Measurements from ENCODE around the gene SYCP2.

SYCP2 gene

GRCh38 chr20:59936409-59936808 is 3.0 kb upstream of the SYCP2 start:
- H3K4me1 ChIP-seq (ENCODE audit: control insufficient read depth in 5 of 5, insufficient read depth in 5 of 5, low read length in 5 of 5), result peaks cover 15 to 66% (median 46%) of the 10 kb centered on the region in 5 donors
- H3K27ac ChIP-seq (ENCODE audit: low read depth, low read length), result no peak overlapping the region

GRCh38 chr20:59935457-59936185 is 2.2 kb upstream of the SYCP2 start:
- no peaks in the 10 kb centered on the region for H3K36me3 ChIP-seq (ENCODE audit: control insufficient read depth in 5 of 5, insufficient read depth in 5 of 5, low read length in 5 of 5)
- no peaks in the 10 kb centered on the region for H3K9me3 ChIP-seq (ENCODE audit: control insufficient read depth in 5 of 5, low read length in 5 of 5)
- no peak overlapping the region for H3K4me3 ChIP-seq (ENCODE audit: low read depth in 1 of 5, low read length in 5 of 5)
- no peak overlapping the region for H3K9ac ChIP-seq (ENCODE audit: low read length in 5 of 5)
- no peaks in the 10 kb centered on the region for H3K27me3 ChIP-seq (ENCODE audit: control insufficient read depth in 5 of 5, insufficient read depth in 4 of 5, low read length in 5 of 5)
- H3K27ac ChIP-seq (ENCODE audit: low read depth, low read length), result no peak overlapping the region
- peaks cover 12 to 58% (median 39%) of the 10 kb centered on the region in 5 donors for H3K4me1 ChIP-seq (ENCODE audit: control insufficient read depth in 5 of 5, insufficient read depth in 5 of 5, low read length in 5 of 5)

More at GRCh38 chr20:59936409-59936808, 3.0 kb upstream of the SYCP2 start:
- no peak overlapping the region for H3K4me3 ChIP-seq (ENCODE audit: low read depth in 1 of 5, low read length in 5 of 5)
- no peaks in the 10 kb centered on the region for H3K9me3 ChIP-seq (ENCODE audit: control insufficient read depth in 5 of 5, low read length in 5 of 5)
- H3K36me3 ChIP-seq (ENCODE audit: control insufficient read depth in 5 of 5, insufficient read depth in 5 of 5, low read length in 5 of 5), result no peaks in the 10 kb centered on the region
- no peak overlapping the region for H3K9ac ChIP-seq (ENCODE audit: low read length in 5 of 5)
- no peaks in the 10 kb centered on the region for H3K27me3 ChIP-seq (ENCODE audit: control insufficient read depth in 5 of 5, insufficient read depth in 4 of 5, low read length in 5 of 5)

DNA sequence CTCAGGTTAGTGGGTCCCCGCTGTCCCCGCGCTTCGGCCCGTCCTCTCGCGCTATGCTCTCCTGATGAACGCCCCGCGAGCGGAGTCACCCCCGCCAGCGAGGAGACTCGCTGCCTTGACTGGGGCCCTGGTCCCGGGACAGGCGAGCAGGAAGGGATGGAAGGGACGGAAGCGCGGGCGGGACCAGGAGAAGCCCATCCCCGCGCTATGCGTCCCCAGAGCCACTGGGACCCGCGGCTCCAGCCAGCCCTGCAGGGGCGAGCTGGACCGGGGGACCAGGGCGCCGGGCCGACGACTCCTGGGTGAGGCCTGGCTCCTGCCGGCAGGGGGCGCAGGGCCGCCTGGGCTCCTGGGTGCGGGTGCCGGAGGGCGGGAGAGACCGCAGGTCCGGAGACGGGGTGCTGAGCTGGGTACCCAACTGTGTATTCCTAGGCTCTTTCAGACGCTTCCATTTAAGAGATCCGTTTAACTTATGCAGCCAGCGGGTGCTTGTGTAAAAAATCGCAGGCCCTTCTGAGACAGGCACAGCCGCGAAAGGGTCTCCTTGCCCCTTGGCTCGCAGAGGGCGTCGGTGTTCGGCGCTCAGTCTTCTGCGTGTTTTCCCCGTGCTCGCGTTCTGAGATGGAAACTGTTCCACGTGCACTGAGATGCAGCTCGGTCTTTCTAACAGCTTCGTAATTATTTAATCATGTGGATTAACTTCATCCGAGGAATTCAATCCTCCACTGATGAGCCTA is 580 bp upstream of the SYCP2 start:
- H3K27ac ChIP-seq (ENCODE audit: low read depth, low read length), result peak overlapping the region; percentile 9
- H3K36me3 ChIP-seq (ENCODE audit: control insufficient read depth in 5 of 5, insufficient read depth in 5 of 5, low read length in 5 of 5), result no peaks in the 10 kb centered on the region
- no peaks in the 10 kb centered on the region for H3K9me3 ChIP-seq (ENCODE audit: control insufficient read depth in 5 of 5, low read length in 5 of 5)
- H3K4me1 ChIP-seq (ENCODE audit: control insufficient read depth in 5 of 5, insufficient read depth in 5 of 5, low read length in 5 of 5), result peaks cover 9 to 46% (median 32%) of the 10 kb centered on the region in 5 donors
- no peaks in the 10 kb centered on the region for H3K27me3 ChIP-seq (ENCODE audit: control insufficient read depth in 5 of 5, insufficient read depth in 4 of 5, low read length in 5 of 5)
- peak overlapping the region in 3 of 5 donors; percentile 48 to 57 (median 55) for H3K9ac ChIP-seq (ENCODE audit: low read length in 5 of 5)
- H3K4me3 ChIP-seq (ENCODE audit: low read depth in 1 of 5, low read length in 5 of 5), result peak overlapping the region; percentile 55 to 85 (median 71)

GRCh38 chr20:59932616-59933295 is 681 bp downstream of the SYCP2 start:
- no peaks in the 10 kb centered on the region for H3K9me3 ChIP-seq (ENCODE audit: control insufficient read depth in 5 of 5, low read length in 5 of 5)
- H3K4me1 ChIP-seq (ENCODE audit: control insufficient read depth in 5 of 5, insufficient read depth in 5 of 5, low read length in 5 of 5), result peaks cover 0 to 33% (median 19%) of the 10 kb centered on the region in 5 donors
- no peaks in the 10 kb centered on the region for H3K36me3 ChIP-seq (ENCODE audit: control insufficient read depth in 5 of 5, insufficient read depth in 5 of 5, low read length in 5 of 5)
- peak overlapping the region in 3 of 5 donors; percentile 55 to 85 (median 71) for H3K4me3 ChIP-seq (ENCODE audit: low read depth in 1 of 5, low read length in 5 of 5)
- no peaks in the 10 kb centered on the region for H3K27me3 ChIP-seq (ENCODE audit: control insufficient read depth in 5 of 5, insufficient read depth in 4 of 5, low read length in 5 of 5)
- H3K9ac ChIP-seq (ENCODE audit: low read length in 5 of 5), result no peak overlapping the region
- H3K27ac ChIP-seq (ENCODE audit: low read depth, low read length), result no peak overlapping the region

GRCh38 chr20:59931511-59932312 is 1.7 kb downstream of the SYCP2 start:
- no peaks in the 10 kb centered on the region for H3K27me3 ChIP-seq (ENCODE audit: control insufficient read depth in 5 of 5, insufficient read depth in 4 of 5, low read length in 5 of 5)
- H3K36me3 ChIP-seq (ENCODE audit: control insufficient read depth in 5 of 5, insufficient read depth in 5 of 5, low read length in 5 of 5), result no peaks in the 10 kb centered on the region
- no peaks in the 10 kb centered on the region for H3K9me3 ChIP-seq (ENCODE audit: control insufficient read depth in 5 of 5, low read length in 5 of 5)
- no peak overlapping the region for H3K4me3 ChIP-seq (ENCODE audit: low read depth in 1 of 5, low read length in 5 of 5)
- peaks cover 0 to 25% (median 10%) of the 10 kb centered on the region in 5 donors for H3K4me1 ChIP-seq (ENCODE audit: control insufficient read depth in 5 of 5, insufficient read depth in 5 of 5, low read length in 5 of 5)
- H3K9ac ChIP-seq (ENCODE audit: low read length in 5 of 5), result no peak overlapping the region
- no peak overlapping the region for H3K27ac ChIP-seq (ENCODE audit: low read depth, low read length)

- H3K27ac ChIP-seq (ENCODE audit: low read depth, low read length), result no peak overlapping the region
- no peaks in the 10 kb centered on the region for H3K36me3 ChIP-seq (ENCODE audit: control insufficient read depth in 5 of 5, insufficient read depth in 5 of 5, low read length in 5 of 5)
- no peaks in the 10 kb centered on the region for H3K27me3 ChIP-seq (ENCODE audit: control insufficient read depth in 5 of 5, insufficient read depth in 4 of 5, low read length in 5 of 5)
- H3K9me3 ChIP-seq (ENCODE audit: control insufficient read depth in 5 of 5, low read length in 5 of 5), result no peaks in the 10 kb centered on the region
- no peak overlapping the region for H3K9ac ChIP-seq (ENCODE audit: low read length in 5 of 5)
- H3K4me1 ChIP-seq (ENCODE audit: control insufficient read depth in 5 of 5, insufficient read depth in 5 of 5, low read length in 5 of 5), result no peaks in the 10 kb centered on the region
- no peak overlapping the region for H3K4me3 ChIP-seq (ENCODE audit: low read depth in 1 of 5, low read length in 5 of 5)
Observed at GRCh38 chr20:59925899-59926298, 7.5 kb downstream of the SYCP2 start.

DNA sequence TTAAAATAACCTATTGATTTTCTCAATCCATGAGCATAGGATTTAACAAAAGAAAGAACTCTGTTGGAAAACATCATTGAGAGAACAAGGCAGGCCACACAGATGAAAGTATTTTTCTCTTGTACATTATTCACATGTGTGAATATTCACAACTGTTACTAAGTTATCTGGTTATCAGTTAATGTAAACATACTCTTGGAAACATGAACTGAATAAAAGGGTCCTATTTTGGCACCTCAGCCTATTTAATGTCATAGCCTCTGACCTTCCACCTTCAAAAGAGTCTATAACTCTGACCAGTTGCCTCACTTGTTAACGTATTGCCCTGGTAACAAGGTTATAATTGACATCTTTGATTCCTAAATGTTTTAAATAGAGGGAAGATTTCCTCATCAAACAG is 8.1 kb downstream of the SYCP2 start:
- Histone ChIP-seq H3K4me3 (ENCODE audit: low read depth in 1 of 5, low read length in 5 of 5) (no peak overlapping the region), H3K9me3 (ENCODE audit: control insufficient read depth in 5 of 5, low read length in 5 of 5) (no peaks in the 10 kb centered on the region), H3K36me3 (ENCODE audit: control insufficient read depth in 5 of 5, insufficient read depth in 5 of 5, low read length in 5 of 5) (no peaks in the 10 kb centered on the region), H3K27me3 (ENCODE audit: control insufficient read depth in 5 of 5, insufficient read depth in 4 of 5, low read length in 5 of 5) (no peaks in the 10 kb centered on the region), H3K4me1 (ENCODE audit: control insufficient read depth in 5 of 5, insufficient read depth in 5 of 5, low read length in 5 of 5) (no peaks in the 10 kb centered on the region), H3K9ac (ENCODE audit: low read length in 5 of 5) (no peak overlapping the region), H3K27ac (ENCODE audit: low read depth, low read length) (no peak overlapping the region)

- no peak overlapping the region for H3K9ac ChIP-seq (ENCODE audit: low read length in 5 of 5)
- H3K9me3 ChIP-seq (ENCODE audit: control insufficient read depth in 5 of 5, low read length in 5 of 5), result no peaks in the 10 kb centered on the region
- no peak overlapping the region for H3K27ac ChIP-seq (ENCODE audit: low read depth, low read length)
- H3K4me3 ChIP-seq (ENCODE audit: low read depth in 1 of 5, low read length in 5 of 5), result no peak overlapping the region
- H3K4me1 ChIP-seq (ENCODE audit: control insufficient read depth in 5 of 5, insufficient read depth in 5 of 5, low read length in 5 of 5), result no peaks in the 10 kb centered on the region
- H3K36me3 ChIP-seq (ENCODE audit: control insufficient read depth in 5 of 5, insufficient read depth in 5 of 5, low read length in 5 of 5), result no peaks in the 10 kb centered on the region
- no peaks in the 10 kb centered on the region for H3K27me3 ChIP-seq (ENCODE audit: control insufficient read depth in 5 of 5, insufficient read depth in 4 of 5, low read length in 5 of 5)
Observed at GRCh38 chr20:59923514-59923913, 9.9 kb downstream of the SYCP2 start.

GRCh38 chr20:59920944-59921343 is 12.5 kb downstream of the SYCP2 start:
- H3K27me3 ChIP-seq (ENCODE audit: control insufficient read depth in 5 of 5, insufficient read depth in 4 of 5, low read length in 5 of 5), result no peaks in the 10 kb centered on the region
- no peaks in the 10 kb centered on the region for H3K36me3 ChIP-seq (ENCODE audit: control insufficient read depth in 5 of 5, insufficient read depth in 5 of 5, low read length in 5 of 5)
- no peak overlapping the region for H3K4me3 ChIP-seq (ENCODE audit: low read depth in 1 of 5, low read length in 5 of 5)
- H3K27ac ChIP-seq (ENCODE audit: low read depth, low read length), result no peak overlapping the region
- no peaks in the 10 kb centered on the region for H3K9me3 ChIP-seq (ENCODE audit: control insufficient read depth in 5 of 5, low read length in 5 of 5)
- no peaks in the 10 kb centered on the region for H3K4me1 ChIP-seq (ENCODE audit: control insufficient read depth in 5 of 5, insufficient read depth in 5 of 5, low read length in 5 of 5)
- H3K9ac ChIP-seq (ENCODE audit: low read length in 5 of 5), result no peak overlapping the region

All from subcutaneous abdominal adipose tissue (tissue), 5 donors.